Heart left ventricle (tissue), 13 donors: ENCODE data around the gene NFX1.

Source experiments
- CTCF ChIP-seq, 12 donors: fragments of 200-600 bp; sonication (generic) in 4 of 12; IDR thresholded peaks; one replicate each; pipeline versions ENCODE4 v1.5.0 to v1.8.0; 2018 to 2022; ENCODE audit warnings: antibody characterized with exemption in 12 of 12, mild to moderate bottlenecking in 5 of 12
- POLR2A ChIP-seq, 2 donors: fragments of 450-650 bp; IDR thresholded peaks; one replicate each; pipeline ENCODE4 v1.6.1; 2017; ENCODE audit warnings: antibody characterized with exemption in 2 of 2, mild to moderate bottlenecking in 2 of 2, moderate library complexity in 2 of 2
- donor health status: ischemic (EF 13 %, LVEDD 7.1; RV severe dilation, severe dysfunction).
- donor health status: DM: no; HTN: yes; CAD: no.
- donor health status: DM: no; HTN: no; CAD: no.
- donor health status: ischemic (EF 25% LVEDD 6.9; RV normal size, moderate dysfunction).
- donor health status: ischemic (EF 25% LVEDD 5.7; RV mildly dilated, moderate dysfunction).
- donor health status: ischemic (EF 35%, LVEDD 5.7; RV mildly dilated, moderate dysfunction).
- donor health status: nonischemic (EF 11% LVEDD 7.7; RV severe dilation, severe dysfunction).
- donor health status: DM: yes; HTN: yes; CAD: no.
- donor health status: PGD.
- donor health status: ischemic (EF 29% LVEDD 5.4; RV normal size, mild dysfunction).
- donor health status: nonischemic (EF 23%, LVEDD 6.1; RV moderate dilation, normal function).

GRCh38 chr9:33277484-33277883 lies 12.8 kb upstream of the NFX1 start:
- TF ChIP-seq POLR2A (IDR thresholded peaks at IDR 0.05): no peak
- TF ChIP-seq CTCF (IDR thresholded peaks at IDR 0.05): no peak
